BJ (cell line): Measurements from ENCODE around the gene TSEN34. TPM values are rescaled to one million over a fixed set of nuclear protein-coding genes. Genes with fewer than 3 reads are reported as not detected.
"Not testable (repeated sequence)": the region's sequence is repeated elsewhere in the genome, so short reads cannot be mapped to it uniquely, and the experiment has no call there.

ENCODE experiments used
- CTCF ChIA-PET: fragments of 350-600 bp; formaldehyde crosslinking; extraction: SDS; loops from one replicate; lab custom pipeline; 2021; ENCODE audit warnings: antibody characterized with exemption, inconsistent platforms; lab: Yijun Ruan, JAX
- POLR2A ChIA-PET: fragments of 300-600 bp; sonication (Branson Sonifier 250); formaldehyde crosslinking; extraction: SDS; loops from one replicate; lab custom pipeline; 2021; ENCODE audit warnings: antibody characterized with exemption; lab: Charles Lee
- DNase-seq: peaks from one replicate; pipeline ENCODE4 v3.0.0-alpha.2; 2011; ENCODE audit warnings: low read depth
- H3K27me3 ChIP-seq: 2 replicates; pipeline ENCODE4 v1.6.0; 2011; ENCODE audit warnings: low read length; ENCODE audit not compliant: control insufficient read depth, insufficient read depth
- H3K36me3 ChIP-seq: 2 replicates; pipeline ENCODE4 v1.5.1; 2011; ENCODE audit warnings: low read length; ENCODE audit not compliant: control insufficient read depth, insufficient read depth
- H3K4me3 ChIP-seq: 2 replicates; pipeline ENCODE4 v1.5.1; 2011; ENCODE audit warnings: low read depth, mild to moderate bottlenecking, control low read depth, low read length
- polyA plus RNA-seq: library from polyadenylated mRNA; depleted of rRNA; stranded (reverse); fragments of >200 nt; gene quantifications from 2 replicates; pipeline ENCODE4 v1.2.3, GENCODE V29; 2011; rRNA removed

TSEN34 gene
- polyA plus RNA-seq, 1 experiment, result 53.9 TPM

DNA sequence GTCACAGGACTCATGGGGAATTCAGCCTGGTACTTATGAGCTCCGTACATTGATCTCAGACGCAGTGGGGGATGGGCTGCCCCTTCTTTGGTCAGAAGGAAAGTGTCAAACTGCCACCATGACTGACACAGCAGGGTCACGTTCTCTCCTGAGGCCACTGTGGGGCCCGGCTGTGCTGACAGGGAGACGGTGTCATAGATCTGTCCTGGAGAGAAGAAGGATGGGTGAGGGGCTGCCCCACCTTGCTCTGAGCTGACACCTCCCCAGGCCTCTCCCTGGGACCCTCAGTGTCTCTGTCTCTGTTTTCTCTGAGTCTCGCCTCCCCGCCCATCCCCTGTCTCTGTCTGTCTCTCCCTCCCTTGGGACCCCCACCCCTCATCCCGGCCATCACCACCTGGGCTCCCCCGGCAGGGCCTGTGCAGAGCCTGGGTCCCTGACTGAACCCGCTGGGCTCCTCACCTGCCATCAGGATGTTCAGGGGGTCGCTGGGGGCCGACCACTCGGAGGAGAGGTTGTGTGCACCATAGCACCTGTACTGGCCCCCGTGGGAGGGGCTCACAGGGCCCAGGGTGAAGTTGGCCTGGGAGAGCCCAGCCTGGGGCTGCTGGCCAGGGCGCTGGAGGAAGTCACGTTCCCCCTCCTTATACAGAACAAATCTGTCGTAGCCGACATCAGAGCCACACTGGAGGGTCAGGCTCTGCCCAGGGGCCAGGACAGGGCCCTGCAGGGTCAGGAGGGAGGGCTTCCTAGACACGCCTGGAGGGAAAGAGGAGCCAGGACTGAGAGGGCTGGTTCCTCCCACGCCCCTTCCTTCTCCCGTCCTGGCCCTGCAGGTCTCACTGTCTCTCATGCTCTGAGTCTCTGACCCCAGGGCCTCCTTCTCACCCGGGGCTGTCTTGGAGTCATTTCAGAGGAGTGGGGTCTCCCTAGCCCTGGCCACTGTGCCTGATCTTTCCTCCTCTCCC, 49.5 kb downstream of the TSEN34 start:
- H3K4me3 ChIP-seq, CTCF ChIA-PET, H3K27me3 ChIP-seq, DNase-seq, H3K36me3 ChIP-seq, POLR2A ChIA-PET: not testable (repeated sequence)

DNA sequence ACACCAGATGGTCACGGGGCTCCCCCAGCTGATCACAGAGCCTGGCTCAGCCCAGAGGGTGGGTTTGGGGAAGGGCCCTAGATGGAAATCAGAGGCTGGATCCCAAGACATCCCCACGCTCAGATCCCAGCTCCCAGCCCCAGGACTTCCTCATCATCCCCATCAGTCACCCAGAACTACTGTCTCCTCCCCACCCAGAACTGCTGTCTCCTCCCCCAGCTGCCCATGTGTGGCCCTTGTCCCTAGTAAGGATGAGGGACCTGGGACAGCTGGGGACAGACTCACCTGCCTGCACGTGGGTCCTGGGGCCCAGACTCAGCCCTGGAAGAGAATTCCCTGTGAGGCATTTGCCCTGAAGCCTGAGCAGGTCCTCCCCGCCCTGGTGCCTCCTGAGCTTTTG, 51.1 kb downstream of the TSEN34 start:
- POLR2A ChIA-PET, H3K4me3 ChIP-seq: not testable (repeated sequence)

DNA sequence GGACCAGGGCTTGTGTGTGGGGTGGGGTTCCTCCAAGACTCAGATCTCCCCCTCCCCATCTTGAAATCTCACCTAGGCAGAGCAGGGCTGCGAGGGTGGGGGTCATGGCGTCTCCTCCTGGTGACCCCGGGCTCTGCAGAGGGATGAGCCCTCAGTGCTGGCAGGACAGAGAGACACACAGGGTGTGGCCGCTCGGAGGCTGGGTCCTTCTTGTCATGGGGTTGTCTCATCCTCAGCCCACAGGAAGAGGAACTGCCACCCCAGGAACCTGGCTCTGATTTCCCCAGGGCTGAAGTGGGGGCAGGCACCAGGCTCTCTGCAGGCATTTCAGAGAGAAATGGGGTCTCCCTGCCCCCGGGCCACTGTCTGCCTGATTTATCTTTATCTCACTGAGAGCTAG, 51.5 kb downstream of the TSEN34 start, which contains the start of gene LILRA6:
LILRA6 (minus strand) TSS at position 145 of the 400 bp plus-strand sequence.
- CTCF ChIA-PET, POLR2A ChIA-PET, H3K36me3 ChIP-seq, DNase-seq, H3K27me3 ChIP-seq, H3K4me3 ChIP-seq: not testable (repeated sequence)

More for the DNA sequence above, 51.1 kb downstream of the TSEN34 start:
- H3K36me3 ChIP-seq, CTCF ChIA-PET, H3K27me3 ChIP-seq, DNase-seq: not testable (repeated sequence)

- DNase-seq, H3K4me3 ChIP-seq, POLR2A ChIA-PET, H3K36me3 ChIP-seq, H3K27me3 ChIP-seq, CTCF ChIA-PET: not testable (repeated sequence)
These were observed 52.7 kb downstream of the TSEN34 start for GRCh38 chr19:54243809-54244208.

Other genes starting within 250 kb of the TSEN34 start
- 0.01 and 0.02 TPM in 2 replicates for gene CACNG8, start 228.4 kb upstream of the TSEN34 start, polyA plus RNA-seq
- gene CACNG6, start 199.7 kb upstream of the TSEN34 start, polyA plus RNA-seq, result 0.04 TPM in 2 replicates
- not detected in 2 replicates for gene VSTM1, start 127.4 kb upstream of the TSEN34 start, polyA plus RNA-seq
- not detected in 2 replicates for gene TARM1, start 109.9 kb upstream of the TSEN34 start, polyA plus RNA-seq
- 0.27 and 0.66 TPM in 2 replicates for gene OSCAR, start 90.5 kb upstream of the TSEN34 start, polyA plus RNA-seq
- gene NDUFA3, start 88.5 kb upstream of the TSEN34 start, polyA plus RNA-seq, result 26.6 and 45.8 TPM in 2 replicates
- gene TFPT, start 75.7 kb upstream of the TSEN34 start, polyA plus RNA-seq, result 15.3 and 18.8 TPM in 2 replicates
- 27.7 and 39.4 TPM in 2 replicates for gene PRPF31, start 75.6 kb upstream of the TSEN34 start, polyA plus RNA-seq
- gene CNOT3, start 53.5 kb upstream of the TSEN34 start, polyA plus RNA-seq, result 6.2 and 6.3 TPM in 2 replicates
- gene LENG1, start 31.6 kb upstream of the TSEN34 start, polyA plus RNA-seq, result 3.7 and 4.4 TPM in 2 replicates
- 0.54 and 0.55 TPM in 2 replicates for gene TMC4, start 18.1 kb upstream of the TSEN34 start, polyA plus RNA-seq
- gene MBOAT7, start 1.7 kb upstream of the TSEN34 start, polyA plus RNA-seq, result 75.1 and 101 TPM in 2 replicates
- 2,387 and 3,504 TPM in 2 replicates for gene RPS9, start 9.6 kb downstream of the TSEN34 start, polyA plus RNA-seq
- gene LILRB3, start 31.7 kb downstream of the TSEN34 start, polyA plus RNA-seq, result not detected in 2 replicates
- gene LILRA6, start 51.5 kb downstream of the TSEN34 start, polyA plus RNA-seq, result not detected in 2 replicates
- not detected in 2 replicates for gene LILRB5, start 66.0 kb downstream of the TSEN34 start, polyA plus RNA-seq
- not detected in 2 replicates for gene LILRB2, start 89.8 kb downstream of the TSEN34 start, polyA plus RNA-seq
- gene LILRA5, start 121.9 kb downstream of the TSEN34 start, polyA plus RNA-seq, result not detected in 2 replicates
- not detected in 2 replicates for gene LILRA4, start 147.9 kb downstream of the TSEN34 start, polyA plus RNA-seq
- gene LAIR1, start 173.6 kb downstream of the TSEN34 start, polyA plus RNA-seq, result not detected in 2 replicates
- gene TTYH1, start 224.2 kb downstream of the TSEN34 start, polyA plus RNA-seq, result not detected in 2 replicates